ENCODE measurements around the gene ANKMY2.
"Not testable (repeated sequence)": the region's sequence is repeated elsewhere in the genome, so short reads cannot be mapped to it uniquely, and the experiment has no call there.

ANKMY2 gene

DNA sequence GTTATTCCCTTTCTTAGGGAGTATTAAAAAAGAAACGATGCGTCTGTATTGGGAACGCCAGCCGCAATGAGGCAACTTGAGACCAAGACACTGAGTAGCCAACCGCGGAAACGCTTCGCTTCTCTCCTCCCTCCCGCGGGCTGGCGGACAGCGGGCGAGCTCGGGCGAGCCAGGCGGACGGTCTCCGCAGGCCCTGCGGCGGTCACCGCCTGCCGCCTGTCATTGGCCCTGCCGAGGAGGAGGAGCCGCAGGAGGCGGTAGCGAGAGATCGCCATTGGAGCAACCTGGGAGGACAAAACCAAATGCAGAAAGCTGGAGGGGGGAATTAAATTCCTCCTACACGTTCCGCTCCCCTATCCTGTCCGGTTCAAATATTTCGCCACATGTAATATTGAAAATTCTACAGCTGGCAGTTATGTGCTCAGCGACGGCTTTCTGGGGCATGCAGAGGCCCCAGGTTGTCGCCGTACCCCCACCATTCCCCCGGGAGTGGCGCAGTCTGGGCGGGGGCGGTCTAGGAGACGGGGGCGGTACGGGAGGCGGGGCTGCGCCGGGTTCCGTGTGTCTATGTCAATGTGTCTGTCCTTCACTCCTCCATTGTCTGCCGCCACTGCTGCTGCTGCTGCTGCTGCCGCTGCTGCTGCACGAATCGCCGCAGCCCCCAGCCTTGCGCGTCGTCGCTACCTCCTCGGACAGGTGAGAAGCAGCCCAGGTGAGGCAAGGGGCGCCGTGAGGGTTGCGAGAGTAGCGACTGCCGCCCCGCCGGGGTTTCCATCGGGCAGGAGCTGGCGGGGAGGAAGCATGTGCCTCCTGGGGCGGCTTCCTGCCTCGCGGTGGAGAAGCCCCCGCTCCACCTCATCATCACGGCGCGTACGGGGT, at the start of gene ANKMY2, which contains the start of gene BZW2:
Gene ANKMY2 (minus strand): TSS at position 162 of the 879 bp plus-strand sequence. CDS start 181 bp downstream, outside the sequence.
Gene BZW2 (plus strand): TSS at position 589 of the 879 bp plus-strand sequence. CDS start 19,263 bp downstream, outside the sequence.
- DNase-seq (ENCODE audit: low read depth in 2 of 2) = peak; percentile 86 to 89

GRCh38 chr7:16694806-16695205, 49.3 kb upstream of the ANKMY2 start:
- DNase-seq (ENCODE audit: low read depth in 2 of 2) = no peak

- no peak for DNase-seq (ENCODE audit: low read depth in 2 of 2)
These were observed 48.2 kb upstream of the ANKMY2 start for GRCh38 chr7:16693601-16694318.

DNA sequence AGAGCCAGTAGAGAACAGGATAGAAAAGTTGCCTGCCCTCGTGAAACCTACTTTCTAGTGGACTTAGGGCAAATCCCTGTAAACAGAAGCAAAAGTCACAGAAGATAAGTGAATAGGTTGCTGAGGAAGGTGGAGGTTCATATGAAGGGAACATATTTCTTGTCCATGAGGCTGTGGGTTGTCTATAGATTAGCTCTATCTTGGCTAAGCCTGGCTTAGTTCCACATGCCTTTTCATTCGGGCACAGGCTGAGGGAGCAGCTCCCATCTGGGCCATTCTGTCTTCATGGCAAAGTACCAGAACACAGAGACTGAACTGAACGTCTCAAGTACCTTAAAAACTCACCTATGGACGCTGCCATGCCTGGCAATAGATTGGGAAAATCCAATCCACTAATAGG, 45.7 kb upstream of the ANKMY2 start:
- no peak for DNase-seq (ENCODE audit: low read depth in 2 of 2)

GRCh38 chr7:16688249-16688648, 42.7 kb upstream of the ANKMY2 start:
- no peak for DNase-seq (ENCODE audit: low read depth in 2 of 2)

- DNase-seq (ENCODE audit: low read depth in 2 of 2) = no peak
These were observed 40.0 kb upstream of the ANKMY2 start for GRCh38 chr7:16685535-16685934.

- DNase-seq (ENCODE audit: low read depth in 2 of 2) = no peak
These were observed 39.4 kb upstream of the ANKMY2 start for GRCh38 chr7:16684935-16685334.

DNA sequence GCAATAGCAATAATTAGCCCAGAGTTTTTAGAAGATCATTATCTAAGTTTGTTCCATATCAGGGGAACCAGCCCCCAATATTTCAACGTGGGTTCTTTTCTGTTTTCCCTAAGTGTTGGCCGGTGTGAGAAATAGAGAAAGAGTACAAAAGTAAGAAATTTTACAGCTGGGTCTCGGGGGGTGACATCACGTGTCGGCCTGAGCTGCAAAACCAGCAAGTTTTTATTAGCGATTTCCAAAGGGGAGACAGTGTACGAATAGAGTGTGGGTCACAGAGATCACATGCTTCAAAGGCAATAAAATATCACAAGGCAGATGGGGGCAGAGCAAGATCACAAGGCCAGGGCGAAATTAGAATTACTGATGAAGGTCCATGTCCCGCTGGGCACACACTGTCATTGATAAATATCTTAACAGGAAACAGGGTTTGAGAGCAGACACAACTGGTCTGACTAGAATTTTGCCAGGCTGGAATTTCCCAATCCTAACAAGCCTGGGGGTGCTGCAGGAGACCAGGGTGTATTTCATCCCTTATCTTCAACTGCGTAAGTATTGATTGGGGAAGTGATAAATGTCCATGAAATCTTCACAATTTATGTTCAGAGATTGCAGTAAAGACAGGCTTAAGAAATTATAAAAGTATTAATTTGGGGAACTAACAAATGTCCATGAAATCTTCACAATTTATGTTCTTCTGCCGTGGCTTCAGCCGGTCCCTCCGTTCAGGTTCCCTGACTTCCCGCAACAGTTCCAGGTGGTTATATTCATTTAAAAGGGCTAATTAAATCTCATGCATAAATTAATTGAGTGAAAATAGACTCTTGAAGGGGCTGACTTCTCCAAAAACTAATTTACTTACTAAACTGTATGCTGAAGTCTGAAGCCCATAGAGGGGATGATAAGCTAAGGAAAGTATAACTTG, 33.4 kb upstream of the ANKMY2 start:
- not testable (repeated sequence) for DNase-seq (ENCODE audit: low read depth in 2 of 2)

- DNase-seq (ENCODE audit: low read depth in 2 of 2) = no peak
These were observed 32.5 kb upstream of the ANKMY2 start for GRCh38 chr7:16677978-16678494.

- DNase-seq (ENCODE audit: low read depth in 2 of 2) = no peak
These were observed 29.7 kb upstream of the ANKMY2 start for GRCh38 chr7:16675277-16675676.

- no peak for DNase-seq (ENCODE audit: low read depth in 2 of 2)
These were observed 26.3 kb upstream of the ANKMY2 start for GRCh38 chr7:16671811-16672210.

- no peak for DNase-seq (ENCODE audit: low read depth in 2 of 2)
These were observed 25.3 kb upstream of the ANKMY2 start for GRCh38 chr7:16670731-16671344.

- DNase-seq (ENCODE audit: low read depth in 2 of 2) = no peak
These were observed 24.5 kb upstream of the ANKMY2 start for GRCh38 chr7:16670021-16670420.

DNA sequence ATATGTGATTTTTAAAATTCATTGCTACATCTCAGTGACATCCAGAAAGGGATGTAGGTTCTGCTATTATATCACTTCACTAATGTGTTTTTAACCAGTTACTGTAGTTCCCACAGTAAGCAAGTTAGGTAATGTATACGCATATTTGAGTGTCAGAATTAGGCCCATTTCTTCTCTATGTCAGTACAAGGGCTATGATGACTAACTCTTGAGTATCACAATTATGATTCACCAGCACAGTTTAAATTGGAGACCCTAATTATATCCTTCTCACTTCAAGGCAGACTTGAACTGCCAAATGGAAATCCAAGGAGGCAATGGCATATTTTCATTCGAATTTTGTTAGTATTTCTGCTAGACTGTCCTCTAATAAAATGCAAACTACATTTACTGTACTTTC, 24.0 kb upstream of the ANKMY2 start:
- DNase-seq (ENCODE audit: low read depth in 2 of 2) = no peak

GRCh38 chr7:16668978-16669377, 23.4 kb upstream of the ANKMY2 start:
- DNase-seq (ENCODE audit: low read depth in 2 of 2) = no peak

DNA sequence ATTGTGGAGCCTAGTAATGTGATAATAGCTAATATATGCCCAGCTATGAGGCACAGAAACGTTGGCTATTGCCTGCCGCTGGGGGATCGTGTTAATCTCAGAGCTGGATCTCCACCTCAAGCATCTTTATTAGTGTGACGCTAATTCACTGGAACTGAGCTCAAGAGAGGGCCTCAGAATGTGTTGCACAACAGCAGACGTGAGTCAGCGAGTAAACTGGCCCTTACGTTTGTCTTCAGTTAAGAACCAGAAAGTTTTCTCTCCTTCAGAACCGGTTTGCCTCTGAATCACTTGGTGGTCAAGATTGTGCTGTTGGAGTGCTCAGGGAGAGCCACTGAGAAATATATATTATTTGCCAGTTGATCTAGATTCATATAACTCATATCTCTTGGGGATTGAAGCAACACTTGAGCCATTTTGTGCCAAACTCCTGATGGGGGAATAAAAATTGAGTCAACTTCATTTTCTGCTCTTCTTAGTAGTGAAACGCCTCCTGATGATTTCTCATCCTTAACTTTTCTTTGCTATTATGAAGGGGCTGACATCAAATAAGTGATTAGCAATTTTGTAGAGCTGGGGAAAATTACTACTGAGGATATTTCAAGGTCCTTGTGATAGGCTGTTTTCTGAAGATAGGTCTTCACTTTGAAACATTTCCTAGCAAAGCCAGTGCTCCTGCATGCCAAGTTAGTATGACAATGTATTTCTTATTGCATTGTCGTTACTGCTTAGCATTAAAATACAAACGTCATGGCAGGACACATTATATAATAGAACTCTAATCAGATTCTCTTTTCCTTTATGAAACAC, 22.7 kb upstream of the ANKMY2 start:
- no peak for DNase-seq (ENCODE audit: low read depth in 2 of 2)

GRCh38 chr7:16667355-16667754, 21.8 kb upstream of the ANKMY2 start:
- no peak for DNase-seq (ENCODE audit: low read depth in 2 of 2)

GRCh38 chr7:16661924-16662323, 16.4 kb upstream of the ANKMY2 start:
- DNase-seq (ENCODE audit: low read depth in 2 of 2) = no peak

DNA sequence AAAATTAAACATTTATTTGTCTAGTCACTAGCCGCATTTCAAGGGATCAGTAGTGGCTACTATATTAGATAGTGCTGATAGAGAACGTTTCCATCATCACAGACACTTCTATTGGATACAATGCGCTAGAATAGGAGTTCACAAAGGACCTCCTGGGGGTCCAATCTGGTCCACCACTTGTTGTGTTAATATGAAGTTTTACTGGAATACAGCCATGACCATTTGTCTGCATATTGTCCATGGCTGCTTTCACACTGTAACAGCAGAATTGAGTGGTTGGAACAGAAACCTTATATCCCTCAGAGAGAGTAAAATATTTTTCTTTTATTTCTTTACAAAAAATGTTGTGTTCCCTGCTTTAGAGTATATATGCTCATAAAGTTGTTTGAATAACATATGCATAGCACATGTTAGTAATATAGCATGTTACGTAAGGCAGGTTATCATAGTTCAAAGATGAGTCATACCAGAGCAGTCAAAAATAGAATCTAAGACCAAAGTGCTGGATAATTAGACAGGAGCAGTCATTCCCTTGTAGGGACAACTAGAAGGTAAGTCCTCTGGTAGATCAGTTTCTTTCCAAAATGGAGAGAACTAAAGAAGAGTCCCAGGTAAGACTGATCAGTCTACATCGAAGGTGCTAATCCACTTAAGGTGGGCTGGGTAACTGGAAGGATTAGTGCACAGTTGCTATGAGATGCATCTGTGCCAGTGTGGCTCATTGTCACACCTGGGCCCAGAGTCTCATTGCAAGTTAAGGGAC, 15.3 kb upstream of the ANKMY2 start:
- no peak for DNase-seq (ENCODE audit: low read depth in 2 of 2)

All from stimulated activated CD4-positive, alpha-beta T cell treated with anti-CD3 and anti-CD28 coated beads, Interleukin-15, amount 100 ng/mL, for 48 hours (primary cell).